ENCODE measurements around the gene CA14.

DNA sequence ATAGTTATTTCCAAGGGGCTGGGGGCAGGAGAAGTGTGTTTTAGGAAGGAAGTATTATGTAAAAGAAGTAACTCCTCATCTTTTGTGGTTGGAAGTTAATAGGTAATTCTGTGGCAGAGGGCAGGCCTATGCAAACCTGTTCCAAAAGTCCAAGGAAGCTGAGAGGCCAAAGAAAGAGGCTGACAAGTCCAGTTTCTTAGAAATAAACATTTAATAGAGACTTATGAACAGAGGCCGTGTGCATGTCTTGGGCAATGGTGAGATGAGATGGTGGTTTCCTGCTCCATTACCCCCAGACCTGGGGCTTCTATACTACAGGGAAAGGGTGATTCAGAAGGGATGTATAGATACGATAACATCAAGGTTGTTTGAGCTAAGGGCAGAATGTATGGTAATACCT is 7.6 kb upstream of the CA14 start:
- TF ChIP-seq, protein P1, sequence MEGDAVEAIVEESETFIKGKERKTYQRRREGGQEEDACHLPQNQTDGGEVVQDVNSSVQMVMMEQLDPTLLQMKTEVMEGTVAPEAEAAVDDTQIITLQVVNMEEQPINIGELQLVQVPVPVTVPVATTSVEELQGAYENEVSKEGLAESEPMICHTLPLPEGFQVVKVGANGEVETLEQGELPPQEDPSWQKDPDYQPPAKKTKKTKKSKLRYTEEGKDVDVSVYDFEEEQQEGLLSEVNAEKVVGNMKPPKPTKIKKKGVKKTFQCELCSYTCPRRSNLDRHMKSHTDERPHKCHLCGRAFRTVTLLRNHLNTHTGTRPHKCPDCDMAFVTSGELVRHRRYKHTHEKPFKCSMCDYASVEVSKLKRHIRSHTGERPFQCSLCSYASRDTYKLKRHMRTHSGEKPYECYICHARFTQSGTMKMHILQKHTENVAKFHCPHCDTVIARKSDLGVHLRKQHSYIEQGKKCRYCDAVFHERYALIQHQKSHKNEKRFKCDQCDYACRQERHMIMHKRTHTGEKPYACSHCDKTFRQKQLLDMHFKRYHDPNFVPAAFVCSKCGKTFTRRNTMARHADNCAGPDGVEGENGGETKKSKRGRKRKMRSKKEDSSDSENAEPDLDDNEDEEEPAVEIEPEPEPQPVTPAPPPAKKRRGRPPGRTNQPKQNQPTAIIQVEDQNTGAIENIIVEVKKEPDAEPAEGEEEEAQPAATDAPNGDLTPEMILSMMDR (IDR thresholded peaks at IDR 0.05) = no peak
- no peak for TF ChIP-seq POLR2A (IDR thresholded peaks at IDR 0.05; ENCODE audit: low read depth)

Measured in esophagus muscularis mucosa (tissue), 3 donors.